Dermis blood vessel endothelial cell (primary cell): ENCODE data around the gene CMTR1. TPM values are rescaled to one million over a fixed set of nuclear protein-coding genes. Genes with fewer than 3 reads are reported as not detected.
"Not testable (repeated sequence)": the region's sequence is repeated elsewhere in the genome, so short reads cannot be mapped to it uniquely, and the experiment has no call there.

Experiments used
- DNase-seq: peaks from one replicate; pipeline ENCODE4 v3.0.0; 2010
- total RNA-seq: library from RNA; depleted of rRNA; stranded (reverse); fragments of >200 nt; gene quantifications from 2 replicates; pipeline ENCODE4 v1.2.3, GENCODE V29; 2014

Gene CMTR1
- total RNA-seq, 1 donor from 2014 or later: 41.0 TPM

DNA sequence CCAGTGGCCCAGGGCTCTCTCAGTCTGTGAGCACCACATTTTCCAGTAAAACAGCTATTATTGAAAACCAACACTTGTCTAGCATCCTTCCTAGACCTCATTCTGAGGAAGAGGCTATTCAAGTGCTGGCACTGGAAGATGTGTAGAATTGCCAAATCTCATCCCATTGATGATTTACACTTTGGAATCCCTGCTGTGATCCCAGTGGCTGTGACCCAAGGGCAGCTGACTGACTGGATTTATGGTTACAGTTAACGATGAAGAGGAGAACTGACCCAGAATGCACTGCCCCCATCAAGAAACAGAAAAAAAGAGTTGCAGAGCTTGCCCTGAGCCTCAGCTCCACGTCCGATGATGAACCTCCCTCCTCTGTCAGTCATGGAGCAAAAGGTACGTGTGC, 2.4 kb downstream of the CMTR1 start:
- DNase-seq: no peak

DNA sequence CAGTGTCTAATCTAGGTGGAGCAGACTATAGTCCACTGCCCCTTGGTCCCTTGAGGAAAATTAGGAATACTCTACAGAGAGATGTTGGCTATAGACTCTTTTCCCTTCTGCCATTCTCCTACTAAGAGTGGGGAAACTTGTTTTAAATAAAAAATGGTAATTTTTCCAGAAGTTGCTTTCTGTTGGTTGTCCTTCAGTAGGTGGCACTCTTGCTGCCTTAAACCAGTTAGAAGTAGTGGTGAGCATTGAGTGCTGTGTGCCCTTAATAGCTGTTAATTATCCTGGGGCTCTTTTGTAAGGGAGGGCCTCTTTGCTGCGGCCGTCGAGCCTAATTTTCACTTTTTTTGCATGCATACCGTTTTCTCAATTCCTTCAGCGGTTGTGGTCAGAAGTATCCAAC, 2.8 kb downstream of the CMTR1 start:
- peak; percentile 6 for DNase-seq

DNA sequence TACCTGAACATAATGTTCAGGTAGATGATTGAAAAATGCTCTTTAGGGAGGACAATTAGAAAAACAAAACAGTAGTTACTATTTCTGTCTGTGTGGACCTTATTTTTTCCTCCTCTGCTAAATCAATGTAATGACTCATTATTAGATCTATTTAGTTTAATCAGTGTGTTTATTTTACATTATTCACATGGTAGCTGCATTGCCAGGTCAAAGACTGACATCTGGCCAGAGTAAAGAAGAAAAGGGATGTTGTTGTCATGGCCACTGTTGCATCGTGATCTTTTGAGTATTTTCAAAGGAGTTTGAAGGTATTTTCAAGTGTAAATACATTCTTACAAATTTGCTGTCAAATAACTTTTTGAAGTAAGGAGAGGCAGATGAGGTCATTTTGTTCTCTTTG, 5.9 kb downstream of the CMTR1 start:
- DNase-seq: peak; percentile 8

DNA sequence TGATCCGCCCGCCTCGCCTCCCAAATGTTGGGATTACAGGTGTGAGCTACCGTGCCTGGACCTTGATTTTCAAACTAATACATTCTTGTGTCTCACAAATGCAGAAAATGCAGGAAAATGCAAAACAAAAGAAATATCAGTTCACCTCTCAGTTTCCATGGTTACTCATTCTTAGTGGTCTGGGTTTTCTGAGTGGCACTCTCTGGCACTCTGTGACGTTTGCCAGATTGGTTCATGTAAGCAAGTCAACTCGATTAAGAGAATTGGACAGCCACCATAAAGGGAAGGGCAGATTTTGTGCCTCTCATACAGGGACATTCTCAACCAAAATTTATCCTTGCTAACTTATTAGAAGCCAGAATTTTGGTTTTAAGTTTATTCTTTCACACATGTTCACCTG, 8.6 kb downstream of the CMTR1 start:
- DNase-seq: no peak

DNA sequence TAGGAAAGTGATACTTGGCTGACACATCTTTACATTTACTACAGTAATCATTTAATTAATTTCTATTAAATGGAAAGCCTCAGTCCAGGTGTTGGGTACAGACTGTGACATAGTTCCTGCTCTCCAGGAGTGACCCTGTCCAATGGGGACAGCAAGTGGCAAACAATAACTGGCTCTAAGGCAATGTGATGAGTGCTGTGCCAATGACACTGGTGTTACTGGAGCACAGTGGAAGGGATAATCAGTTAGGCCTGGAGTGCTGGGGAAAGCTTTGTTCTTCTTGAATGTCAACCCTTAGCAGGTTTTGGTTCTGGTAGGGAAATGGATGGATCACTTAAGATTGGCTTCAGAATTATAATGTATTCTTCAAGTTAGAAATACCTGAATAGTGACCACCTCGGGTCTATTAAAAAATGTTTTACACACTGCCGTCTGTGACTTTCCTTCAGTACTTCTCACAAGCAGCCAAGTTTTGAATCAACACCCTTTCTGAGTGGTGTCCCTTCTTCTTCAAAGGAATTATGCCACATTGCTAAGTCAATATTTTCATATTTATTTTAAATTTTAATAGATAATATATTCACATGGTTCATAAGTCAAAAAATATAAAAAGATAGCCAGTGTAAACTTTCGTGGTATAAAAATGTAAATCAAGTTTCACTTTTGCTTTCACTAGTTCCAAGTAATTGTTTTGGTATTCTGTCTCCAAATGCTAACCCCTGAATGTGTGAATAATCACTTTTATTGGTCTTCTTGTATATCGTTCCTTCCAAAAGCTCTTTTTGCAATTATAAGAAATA, 9.6 kb downstream of the CMTR1 start:
- DNase-seq: peak; percentile 8

DNA sequence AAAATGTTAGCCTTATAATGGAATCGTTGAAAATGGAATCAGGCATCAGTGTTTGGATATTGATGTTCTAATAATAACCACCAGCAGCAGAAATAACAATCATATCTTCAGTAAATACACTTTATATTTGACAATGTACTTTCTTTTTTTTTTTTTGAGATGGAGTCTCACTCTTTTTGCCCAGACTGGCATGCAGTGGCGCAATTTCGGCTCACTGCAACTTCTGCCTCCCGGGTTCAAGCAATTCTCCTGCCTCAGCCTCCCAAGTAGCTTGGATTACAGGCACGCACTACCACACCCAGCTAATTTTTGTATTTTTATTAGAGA, 10.2 kb downstream of the CMTR1 start:
- not testable (repeated sequence) for DNase-seq

DNA sequence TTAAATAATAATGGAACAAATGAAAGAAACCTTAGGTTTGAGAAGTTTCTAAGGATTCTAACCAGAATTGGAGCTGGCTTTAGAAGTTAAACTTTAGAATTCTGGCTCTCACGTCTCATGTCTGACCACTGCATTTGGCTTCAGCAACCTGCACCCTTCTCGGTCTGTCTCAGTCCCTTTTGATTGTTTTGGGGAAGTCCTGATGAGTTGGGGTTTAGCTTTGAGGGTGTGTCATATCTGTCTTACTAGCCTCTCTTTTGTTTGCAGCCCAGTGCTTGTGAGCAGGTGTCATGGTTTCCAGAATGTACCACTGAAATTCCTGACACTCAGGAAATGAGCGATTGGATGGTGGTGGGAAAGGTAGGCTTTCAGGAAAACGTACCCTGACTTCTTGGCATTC, 17.0 kb downstream of the CMTR1 start:
- peak; percentile 25 for DNase-seq

DNA sequence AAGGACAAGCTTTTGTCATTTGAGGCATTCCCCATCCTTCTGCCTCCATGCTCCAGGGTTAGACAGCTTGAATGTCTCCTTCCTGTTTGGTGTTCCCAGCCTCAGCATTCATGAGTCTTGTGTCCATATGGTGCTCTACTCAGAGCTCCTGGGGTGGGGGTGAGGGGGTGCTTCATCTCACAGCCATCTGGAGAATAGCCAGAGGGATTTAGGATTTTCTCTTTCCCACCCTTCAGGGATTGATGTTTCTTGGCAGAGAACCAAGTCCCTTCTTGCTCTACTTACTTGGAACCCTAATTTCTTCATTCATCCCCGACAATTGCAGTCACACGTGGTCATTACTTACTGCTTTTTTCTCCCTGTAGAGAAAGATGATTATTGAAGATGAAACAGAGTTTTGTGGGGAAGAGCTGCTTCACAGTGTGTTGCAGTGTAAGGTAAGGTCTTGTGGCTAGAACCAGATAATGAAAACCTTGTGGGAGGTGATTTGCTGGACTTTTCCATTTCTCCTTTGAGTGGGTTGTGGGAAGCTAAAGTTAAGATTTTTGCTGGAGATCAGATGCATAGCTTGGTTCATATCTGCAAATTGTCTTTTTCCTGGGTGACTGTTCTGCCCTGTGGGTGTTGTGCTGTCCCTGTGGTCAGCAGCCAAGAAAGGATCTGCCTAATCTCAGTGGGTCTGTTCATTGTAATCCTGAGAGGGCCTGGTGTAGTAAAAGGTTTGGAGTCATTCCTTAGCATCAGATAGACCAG, 18.6 kb downstream of the CMTR1 start:
- DNase-seq: no peak

DNA sequence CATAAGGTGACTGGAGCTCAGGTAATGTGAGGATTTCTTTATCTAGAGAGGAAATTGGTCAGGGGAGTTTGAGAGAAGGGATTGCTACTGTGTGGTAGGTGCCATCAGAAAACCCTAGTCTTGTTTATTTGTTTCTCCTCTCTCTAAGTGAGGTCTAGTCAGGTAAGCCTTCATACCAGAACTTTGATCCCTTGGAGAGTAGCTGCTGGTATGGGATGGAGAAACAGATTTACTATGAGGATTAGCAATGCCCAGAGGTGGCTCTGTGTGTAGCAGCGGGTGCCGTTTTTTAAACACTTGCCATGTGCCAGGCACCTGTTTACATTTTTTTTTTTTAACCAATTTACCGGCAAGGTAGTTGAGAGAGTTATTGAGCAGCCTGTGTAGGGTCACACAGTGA, 19.5 kb downstream of the CMTR1 start:
- DNase-seq: no peak

DNA sequence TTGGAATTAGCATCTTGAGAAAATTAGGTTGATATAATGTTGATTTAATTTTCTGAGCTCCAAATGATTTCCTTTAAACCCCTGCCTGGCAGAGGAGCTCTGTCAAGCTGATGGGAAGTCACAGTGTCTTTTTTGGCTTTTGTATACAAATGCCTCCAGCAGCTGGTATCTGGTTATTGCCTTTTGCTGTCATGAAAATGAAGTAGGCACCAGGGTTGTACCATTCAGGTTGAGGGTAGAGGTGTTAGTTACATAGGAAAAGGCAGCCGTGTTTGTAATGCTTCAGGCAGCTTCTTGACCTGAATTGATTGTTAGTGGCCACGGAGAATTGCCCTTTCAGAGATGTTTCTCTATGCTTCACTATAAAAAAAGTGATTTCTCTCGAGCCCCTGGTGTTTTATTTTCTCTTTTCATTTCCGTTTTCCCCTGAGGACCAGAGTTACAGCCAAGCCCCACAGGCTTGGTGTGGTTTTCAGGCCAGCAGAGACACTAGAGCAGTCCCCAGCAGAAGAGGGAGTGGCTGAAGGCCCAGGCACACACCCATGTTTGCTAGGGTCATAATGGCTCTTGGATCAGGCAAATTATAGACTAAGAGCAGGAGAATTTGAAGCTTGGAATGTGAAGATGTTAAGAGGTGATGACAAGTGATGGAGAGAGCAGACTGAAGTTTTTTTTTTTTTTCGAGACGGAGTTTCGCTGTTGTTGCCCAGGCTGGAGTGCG, 21.6 kb downstream of the CMTR1 start:
- DNase-seq: no peak

DNA sequence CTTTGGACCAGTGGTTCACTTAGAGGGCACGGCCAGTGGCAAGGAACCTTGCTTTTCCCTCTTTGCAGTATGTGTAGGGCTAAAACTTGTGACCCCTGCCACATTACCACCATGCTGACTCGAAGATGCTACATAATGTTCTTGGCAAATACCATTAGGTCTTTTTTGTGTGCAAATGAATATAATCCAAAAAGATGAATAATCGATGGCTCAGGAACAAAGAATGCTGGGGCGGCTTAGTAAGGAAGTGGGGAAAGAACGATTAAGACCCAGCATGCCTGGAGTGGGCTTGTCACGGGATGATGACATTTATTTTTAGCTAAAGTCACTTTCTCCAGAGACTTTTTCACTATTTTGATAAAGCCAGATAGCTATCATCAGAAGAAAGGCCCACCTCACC, 23.1 kb downstream of the CMTR1 start:
- no peak for DNase-seq

DNA sequence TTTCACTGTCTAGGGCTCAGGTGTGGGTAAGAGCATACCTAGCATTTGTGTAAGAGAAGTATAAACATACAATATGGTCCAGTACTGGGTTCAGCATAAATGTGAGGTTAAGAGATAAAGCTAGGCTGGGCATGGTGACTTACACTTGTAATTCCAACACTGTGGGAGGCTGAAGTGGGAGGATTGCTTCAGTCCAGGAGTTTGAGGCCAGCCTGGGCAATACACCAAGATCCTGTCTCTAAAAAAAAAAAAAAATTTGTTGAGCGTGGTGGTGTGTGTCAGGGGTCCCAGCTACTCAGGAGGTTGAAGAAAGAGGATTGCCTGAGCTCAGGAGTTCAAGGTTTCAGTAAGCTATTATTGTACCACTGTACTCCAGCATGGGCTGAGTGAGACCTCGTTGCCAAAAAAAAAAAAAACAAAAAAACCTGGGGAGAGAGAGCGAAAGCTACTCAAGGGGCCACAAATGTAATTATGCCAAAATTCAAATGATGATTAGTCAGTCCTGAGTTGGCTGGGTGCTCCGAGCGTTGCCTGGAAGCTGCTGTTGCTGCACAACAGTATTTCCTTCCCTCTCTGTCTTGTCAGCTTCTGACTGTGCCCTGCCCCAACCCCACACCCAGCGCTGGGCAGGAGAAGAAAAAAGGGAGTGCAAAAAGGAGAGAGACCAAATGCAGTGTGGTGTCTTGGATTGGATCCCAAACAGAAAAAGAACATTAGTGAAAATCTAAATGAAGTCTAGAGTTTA, 24.0 kb downstream of the CMTR1 start:
- no peak for DNase-seq

DNA sequence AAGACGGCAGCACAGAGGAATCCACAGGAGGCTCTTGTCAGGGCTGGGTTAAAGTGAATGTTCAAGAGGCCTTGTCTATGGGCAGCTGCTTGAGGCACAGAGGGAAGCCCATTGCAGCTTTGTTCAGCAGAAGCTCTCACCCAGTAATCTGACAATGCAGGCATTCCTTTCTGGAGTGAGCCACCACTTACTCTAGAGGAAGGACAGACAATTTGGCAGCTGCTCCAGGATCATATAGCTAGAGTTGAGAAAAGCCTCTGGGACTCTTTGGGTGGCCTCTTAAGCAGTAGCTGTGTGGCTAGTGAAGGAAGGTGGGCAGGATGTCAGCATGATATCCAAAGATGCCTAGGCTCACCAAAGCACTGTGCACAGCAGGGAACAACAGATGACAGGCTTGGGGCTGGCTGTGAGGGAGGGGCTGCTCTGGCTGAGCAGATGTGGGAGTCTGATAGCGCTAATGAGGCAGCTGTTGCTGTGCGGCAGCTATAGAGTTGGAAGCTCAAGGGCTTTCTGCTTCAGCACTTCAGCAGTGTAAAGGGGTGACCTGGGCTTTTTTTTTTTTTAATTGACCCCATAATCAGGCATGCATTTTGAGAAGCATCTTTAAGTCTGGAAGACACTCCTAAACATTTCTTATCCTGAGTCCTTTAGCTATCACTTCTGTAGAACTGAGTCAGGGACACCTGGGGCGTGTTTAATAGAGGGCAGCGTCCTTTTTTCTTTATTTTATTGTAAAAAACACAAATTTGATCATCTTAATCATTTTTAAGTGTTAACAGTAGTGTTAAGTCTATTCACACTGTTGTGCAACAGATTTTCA, 27.2 kb downstream of the CMTR1 start:
- DNase-seq: no peak

DNA sequence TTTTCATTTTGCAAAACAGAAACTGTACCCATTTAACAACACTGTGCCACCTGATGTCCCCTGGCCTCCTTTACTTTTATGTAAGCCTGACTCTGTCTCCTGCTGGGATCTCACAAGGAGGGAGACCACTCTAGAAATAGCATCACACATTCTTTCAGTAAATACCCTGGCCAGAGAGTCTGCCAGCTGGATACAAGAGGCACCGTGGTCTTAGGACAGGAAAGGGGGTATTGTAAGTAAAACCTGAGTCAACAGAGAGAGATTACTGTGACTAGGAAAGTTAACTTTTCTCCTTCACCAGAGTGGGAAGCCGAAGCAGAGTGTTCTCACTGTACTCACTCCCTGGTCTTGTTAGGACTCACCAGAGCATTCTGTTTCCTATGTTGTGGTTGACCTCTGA, 27.8 kb downstream of the CMTR1 start:
- DNase-seq: no peak

DNA sequence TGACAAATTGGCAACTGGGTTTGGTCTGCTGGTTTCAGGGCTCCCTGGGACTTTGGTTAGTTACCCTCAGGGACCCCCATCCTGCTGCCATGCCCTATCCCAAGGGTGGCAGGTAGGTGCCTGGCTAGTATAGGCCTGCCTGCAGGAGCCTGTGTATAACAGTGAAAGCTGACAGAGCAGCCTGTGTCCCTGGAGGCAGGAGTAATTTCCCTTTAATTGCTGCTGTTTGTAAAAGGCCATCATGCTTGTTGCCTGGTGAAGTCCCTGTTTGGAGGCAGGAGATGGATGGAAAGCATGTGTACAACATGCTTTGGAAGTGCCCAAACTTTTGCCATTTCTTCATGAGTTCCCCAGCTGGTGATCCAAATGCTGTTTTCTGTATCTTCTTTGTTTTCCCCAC, 30.1 kb downstream of the CMTR1 start:
- no peak for DNase-seq

DNA sequence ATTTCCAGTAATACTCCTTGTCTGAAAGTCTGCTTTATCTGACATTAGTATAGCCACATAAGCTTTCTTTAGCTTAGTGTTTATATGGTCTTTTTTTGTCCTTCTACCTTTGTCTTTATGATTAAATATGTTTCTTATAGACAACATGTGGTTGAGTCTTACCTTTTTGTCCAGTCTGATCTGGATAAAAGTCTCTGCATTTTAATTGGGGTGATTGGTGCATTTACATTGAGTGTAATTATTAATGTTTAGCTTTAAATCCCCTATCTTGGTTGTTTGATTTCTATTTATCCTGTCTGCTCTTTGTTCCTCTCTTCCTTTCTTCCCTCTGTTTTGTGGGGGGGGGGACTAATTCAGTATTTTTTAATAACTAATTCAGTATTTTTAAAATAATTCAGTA, 34.7 kb downstream of the CMTR1 start:
- no peak for DNase-seq

DNA sequence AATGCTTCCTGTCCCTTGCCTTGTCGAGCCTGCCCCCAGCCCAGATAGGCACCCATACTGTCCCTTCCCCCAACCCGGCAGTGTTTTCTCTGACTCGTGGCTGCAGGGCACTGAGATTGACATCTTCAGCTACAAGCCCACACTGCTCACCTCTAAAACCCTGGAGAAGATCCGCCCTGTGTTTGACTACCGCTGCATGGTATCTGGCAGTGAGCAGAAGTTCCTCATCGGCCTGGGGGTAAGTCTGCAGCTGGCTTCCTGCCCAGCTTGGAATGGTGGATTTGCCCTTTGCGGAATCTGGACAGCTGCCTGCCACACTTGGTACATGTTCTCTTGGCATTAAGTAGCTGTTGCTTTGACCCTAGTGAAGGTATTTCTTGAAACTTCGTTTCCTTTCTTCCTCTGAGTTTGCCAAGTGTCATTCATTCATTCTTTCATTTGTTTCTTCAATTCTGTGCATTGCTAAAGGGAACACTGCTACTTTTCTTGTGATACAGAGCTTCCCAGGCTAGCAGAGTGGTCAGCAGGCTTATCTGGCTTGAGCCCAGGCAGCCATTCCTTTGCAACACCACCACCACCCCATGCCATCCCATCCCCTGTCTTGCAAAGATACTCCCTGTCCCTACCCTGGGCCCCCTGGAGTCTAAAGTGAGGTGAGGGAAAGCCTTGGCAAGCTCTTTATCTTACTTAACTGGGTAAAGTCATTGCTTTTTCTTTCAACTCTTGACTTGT, 40.5 kb downstream of the CMTR1 start:
- DNase-seq: peak; percentile 23

DNA sequence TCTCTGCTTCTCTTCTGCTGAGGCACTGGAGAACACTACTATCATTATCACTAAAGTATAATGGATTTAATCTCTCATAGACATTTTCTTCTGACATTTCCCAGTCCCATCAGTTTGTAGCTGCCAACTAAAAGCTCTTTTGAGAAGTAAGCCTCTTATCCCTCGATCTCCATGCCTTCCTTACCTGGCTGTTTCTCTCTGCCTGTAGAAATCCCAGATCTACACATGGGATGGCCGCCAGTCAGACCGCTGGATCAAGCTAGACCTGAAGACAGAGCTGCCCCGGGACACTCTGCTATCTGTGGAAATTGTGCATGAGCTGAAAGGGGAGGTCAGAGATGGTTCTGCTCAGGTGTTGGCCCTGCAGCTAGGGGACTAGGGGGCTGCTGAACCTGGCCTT, 41.3 kb downstream of the CMTR1 start:
- no peak for DNase-seq

DNA sequence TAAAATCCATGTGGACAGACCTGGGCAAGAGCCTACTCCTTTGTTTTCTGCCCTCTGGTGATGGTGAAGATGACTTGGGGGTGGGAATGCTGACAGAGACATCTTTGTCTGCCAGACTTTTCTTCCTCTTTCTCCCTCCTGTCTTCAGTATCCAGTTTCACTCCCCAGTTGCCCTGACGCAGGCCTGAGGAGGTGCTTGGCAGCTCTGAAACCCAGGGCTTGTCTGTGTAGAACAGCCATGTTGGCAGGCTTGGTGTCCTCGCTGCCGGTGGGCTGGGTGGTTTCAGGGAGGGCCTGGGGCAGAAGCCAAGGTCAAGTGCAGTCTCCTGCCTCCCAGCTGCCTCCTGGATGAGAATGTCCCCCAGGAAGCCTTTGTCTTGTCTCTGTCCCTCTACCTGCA, 44.2 kb downstream of the CMTR1 start:
- no peak for DNase-seq

DNA sequence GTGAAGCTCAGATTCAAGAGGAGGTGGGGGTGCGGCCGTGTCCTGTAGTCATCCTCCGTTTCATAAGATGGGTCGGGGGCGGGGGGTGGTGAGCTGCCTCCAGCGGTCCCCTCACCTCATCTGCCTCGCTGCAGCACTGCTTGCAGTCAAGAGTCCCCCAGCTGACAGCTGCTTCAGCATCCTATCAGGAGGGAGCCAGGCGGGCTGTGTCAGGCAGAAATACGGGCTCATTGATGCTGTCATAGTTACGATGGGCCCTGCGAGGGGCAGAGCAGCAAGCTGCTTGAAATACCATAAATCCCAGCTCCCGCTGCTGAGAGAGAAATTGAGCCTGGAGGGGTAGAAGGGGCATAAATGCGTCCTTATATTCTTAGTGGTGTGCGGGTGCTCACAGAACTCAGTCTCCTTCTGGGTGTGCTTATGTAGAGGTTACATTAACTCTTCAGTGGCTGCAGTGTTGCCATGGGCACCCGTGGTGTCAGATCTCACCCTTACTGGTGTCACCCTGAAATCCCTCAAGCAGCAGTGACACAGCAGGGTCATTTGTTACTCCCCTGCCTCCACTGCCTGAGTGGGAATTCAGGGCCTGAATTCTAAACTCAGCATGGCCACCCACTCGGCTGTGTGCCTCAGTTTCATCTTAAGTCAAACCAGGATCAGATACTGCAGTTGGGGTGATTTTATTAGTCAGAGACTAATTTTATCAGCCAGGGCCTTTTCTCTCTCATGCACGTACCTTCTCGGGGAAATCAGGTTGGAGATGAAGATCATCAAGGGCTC, 44.8 kb downstream of the CMTR1 start:
- DNase-seq: no peak

DNA sequence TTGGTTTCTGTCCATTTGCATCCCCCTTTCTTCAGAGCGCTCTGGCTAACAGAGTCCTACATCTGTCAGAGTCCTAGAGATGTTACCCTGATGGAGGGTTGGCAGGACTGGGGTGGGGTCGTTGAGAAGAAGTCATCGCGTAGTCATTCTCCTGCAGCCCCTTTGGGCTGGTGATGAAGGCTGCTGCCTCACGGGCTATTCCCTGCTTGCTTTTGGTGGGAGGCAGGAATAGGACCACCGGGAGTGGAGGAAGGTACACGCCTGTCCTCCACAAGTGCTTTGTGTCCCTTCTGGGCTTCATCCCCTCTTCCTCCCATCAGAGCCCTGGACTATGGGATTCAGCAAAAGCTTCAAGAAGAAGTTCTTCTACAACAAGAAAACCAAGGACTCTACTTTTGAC, 45.8 kb downstream of the CMTR1 start:
- no peak for DNase-seq
